Measurements from ENCODE around the gene FBXW7.

FBXW7 gene

DNA sequence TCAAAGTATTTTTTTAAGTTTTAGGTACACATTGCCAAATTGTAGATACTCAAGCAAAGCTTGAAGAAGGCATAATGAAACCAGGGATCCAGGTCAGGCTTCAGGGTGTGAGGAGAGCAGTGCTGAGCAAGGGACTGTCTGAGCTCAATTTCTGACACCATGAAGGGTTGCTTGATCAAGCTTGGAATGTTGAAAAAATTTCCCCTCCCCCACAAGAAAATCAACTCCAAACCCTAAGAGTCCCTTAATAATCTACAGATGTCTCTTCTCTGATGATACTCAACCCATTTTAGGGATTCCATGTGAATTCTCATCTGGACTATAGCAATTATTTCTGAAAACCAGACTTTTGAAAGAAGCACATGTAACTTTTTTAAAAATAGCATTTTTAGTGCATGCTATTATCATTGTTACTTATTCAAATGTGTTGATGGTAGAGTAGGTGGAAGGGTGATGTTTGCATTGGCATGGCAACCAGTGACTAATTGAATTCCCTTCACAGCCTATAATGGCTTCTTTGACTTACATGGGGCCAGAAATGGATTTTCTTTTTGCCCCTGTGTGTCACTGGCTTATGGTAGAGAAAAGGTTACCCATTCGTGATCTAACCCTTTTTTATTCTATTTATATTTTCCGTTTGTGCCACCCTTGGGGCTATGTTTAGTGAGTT, 252.0 kb downstream of the FBXW7 start:
- no peak for DNase-seq (ENCODE audit: low read depth in 2 of 2)

DNA sequence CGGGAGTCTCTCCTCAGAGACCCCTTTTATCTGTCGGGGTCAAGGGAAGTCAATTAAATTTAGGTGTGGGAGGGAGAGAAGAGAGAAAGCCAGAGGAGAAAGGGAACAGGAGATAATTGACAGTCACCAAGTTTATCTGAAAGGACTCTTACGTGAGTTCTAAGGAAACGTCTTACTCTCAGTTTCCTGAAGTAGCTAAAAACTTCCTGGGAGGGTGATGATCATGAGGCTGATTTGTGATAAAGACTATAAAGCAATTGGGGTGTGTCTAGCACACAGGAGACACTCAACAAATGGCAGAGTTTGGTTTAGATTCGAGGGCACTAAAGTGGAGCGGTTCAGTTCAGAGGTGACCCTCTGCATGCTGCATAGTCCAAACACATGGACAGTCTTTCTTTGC, 254.1 kb downstream of the FBXW7 start:
- no peak for DNase-seq (ENCODE audit: low read depth in 2 of 2)

DNA sequence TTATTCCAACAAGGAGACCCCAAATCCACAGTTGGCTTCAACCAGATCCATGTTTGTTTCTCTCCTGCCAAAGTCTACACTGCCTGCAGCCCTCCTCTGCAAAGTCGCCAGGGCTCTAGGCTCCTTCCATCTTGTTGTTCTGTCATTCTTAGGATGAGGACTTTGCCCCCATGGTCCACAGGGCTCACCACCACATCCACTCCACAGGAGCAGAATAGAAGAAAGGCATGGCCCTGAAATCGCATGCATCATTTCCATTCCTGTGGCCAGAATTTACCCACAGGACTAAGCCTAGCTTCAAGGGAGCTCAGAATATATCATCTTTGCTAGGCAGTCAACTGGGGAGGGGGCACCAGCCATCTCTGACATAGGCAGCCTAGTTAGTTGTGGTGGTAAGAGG, 254.7 kb downstream of the FBXW7 start:
- no peak for DNase-seq (ENCODE audit: low read depth in 2 of 2)

DNA sequence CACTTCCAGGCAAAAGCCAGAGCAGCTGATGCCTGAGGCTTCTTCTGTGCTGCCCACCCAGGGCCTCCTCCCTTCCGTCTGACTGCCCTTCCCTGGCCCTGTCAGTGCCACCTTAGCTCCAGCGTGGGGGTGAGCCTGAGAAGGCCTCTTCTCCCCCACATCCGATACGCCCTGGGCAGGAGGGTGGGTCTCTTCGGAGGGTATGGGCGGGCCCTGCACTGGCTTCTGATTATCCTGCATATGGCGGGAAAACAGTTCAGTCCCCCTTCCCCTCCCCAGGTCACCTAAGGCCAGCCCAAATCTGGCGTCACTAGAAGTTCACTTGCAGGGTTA, 256.7 kb downstream of the FBXW7 start:
- no peak for DNase-seq (ENCODE audit: low read depth in 2 of 2)

DNA sequence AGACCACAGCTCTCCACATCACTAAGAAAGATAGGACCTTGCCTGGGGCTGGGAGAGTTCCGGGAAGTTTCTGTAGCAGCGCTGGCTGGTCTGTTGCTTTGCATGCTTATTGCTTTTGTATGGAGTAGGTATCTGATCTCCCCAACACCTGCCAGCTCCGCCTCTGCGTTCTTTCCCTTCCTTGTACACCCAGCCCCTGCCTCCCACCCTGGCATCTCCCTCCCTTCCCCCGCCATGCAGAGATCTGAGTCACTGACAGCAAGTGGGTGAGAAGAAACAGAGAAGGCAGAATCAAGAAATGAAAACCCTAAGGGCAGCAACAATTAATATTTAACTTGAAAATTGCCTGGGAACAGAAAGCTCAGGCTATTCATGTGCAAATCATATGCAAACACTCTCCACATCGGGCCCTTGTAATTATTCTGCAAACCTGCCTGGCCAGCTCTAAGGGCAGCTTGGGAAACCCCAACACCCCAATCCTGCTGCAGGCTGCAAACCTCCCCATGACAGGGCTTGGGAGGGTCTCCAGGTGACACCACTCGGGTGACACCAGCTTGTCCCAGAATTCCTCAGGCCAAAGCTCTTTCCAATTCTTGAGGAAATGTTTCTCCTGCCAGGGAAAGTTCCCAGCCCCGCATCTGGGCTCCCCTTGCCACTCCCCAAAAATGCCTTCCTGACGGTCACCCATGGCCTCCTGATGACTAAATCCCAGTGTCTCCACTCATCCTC, 257.2 kb downstream of the FBXW7 start:
- no peak for DNase-seq (ENCODE audit: low read depth in 2 of 2)

DNA sequence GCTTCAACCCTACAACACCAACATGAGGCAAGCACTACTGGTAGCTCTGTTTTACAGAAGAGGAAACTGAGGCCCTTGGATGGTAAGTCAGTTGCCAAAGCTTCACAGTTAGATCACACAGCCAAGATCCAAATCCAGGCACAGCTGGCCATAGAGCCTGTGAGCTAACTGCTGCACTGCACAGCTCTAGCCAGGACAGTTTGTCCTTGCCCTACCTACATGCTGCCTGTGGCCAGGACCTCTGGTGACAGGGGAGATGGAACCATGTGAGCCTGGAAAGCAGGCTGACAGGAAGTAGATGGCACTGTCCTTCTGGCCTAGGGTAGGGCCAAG, 257.8 kb downstream of the FBXW7 start:
- no peak for DNase-seq (ENCODE audit: low read depth in 2 of 2)

DNA sequence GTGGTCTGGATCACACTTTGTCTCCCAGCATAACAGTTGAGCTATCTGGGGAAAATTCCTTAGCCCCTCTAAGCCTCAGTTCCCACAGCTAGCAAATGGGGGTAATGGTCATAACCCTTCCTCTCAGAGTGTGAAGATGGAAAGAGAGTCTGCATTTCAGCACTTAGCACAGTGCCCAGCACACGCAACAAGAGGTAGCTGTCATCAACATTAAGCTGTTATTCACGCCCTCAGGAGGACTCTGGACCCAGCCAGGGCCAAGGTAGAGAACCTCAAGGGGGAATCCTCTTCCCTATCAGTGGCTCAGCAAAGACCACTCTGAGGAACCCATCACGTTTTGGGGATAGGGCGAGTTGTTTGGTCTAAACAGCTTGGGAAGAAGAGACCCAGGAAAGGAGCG, 258.6 kb downstream of the FBXW7 start:
- DNase-seq (ENCODE audit: low read depth in 2 of 2): no peak

DNA sequence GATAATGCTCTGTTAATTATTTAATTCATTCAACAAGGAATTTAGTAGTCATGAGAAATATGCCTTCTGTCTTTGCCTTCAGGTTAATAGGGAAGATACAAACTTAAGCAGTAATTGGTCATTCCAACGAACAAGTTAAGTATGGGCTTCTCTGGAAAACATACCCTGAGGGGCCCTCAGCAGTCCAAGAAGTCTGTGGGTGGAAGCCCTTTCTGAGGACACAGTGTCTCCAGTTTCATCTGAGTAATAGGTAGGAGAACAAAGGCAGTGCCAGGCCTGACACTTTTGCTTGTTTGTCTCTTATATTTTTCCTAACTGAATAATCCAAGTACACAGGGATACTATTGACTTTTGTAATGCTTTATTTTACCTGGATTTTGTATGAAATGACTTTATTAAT, 262.5 kb downstream of the FBXW7 start:
- no peak for DNase-seq (ENCODE audit: low read depth in 2 of 2)
